Measurements from ENCODE around the gene ASIC2. TPM values are rescaled to one million over a fixed set of nuclear protein-coding genes. Genes with fewer than 3 reads are reported as not detected.
"Not testable (repeated sequence)": the region's sequence is repeated elsewhere in the genome, so short reads cannot be mapped to it uniquely, and the experiment has no call there.

Gene ASIC2
- polyA plus RNA-seq, 1 donor, result 0.32 TPM

GRCh38 chr17:32987868-32988267 is 305.2 kb downstream of the ASIC2 start:
- not testable (repeated sequence) for DNase-seq (ENCODE audit: low read depth)

- not testable (repeated sequence) for DNase-seq (ENCODE audit: low read depth)
Observed at GRCh38 chr17:32987453-32987805, 305.7 kb downstream of the ASIC2 start.

GRCh38 chr17:32985050-32985756 is 307.9 kb downstream of the ASIC2 start:
- no peak for DNase-seq (ENCODE audit: low read depth)

- DNase-seq (ENCODE audit: low read depth), result not testable (repeated sequence)
Observed at GRCh38 chr17:32981611-32982010, 311.5 kb downstream of the ASIC2 start.

- no peak for DNase-seq (ENCODE audit: low read depth)
Observed at GRCh38 chr17:32980230-32980629, 312.9 kb downstream of the ASIC2 start.

GRCh38 chr17:32976605-32977004 is 316.5 kb downstream of the ASIC2 start:
- no peak for DNase-seq (ENCODE audit: low read depth)

- no peak for DNase-seq (ENCODE audit: low read depth)
Observed at GRCh38 chr17:32976131-32976530, 317.0 kb downstream of the ASIC2 start.

GRCh38 chr17:32971171-32971570 is 321.9 kb downstream of the ASIC2 start:
- DNase-seq (ENCODE audit: low read depth), result no peak

GRCh38 chr17:32970281-32970680 is 322.8 kb downstream of the ASIC2 start:
- DNase-seq (ENCODE audit: low read depth), result no peak

GRCh38 chr17:32969231-32969630 is 323.9 kb downstream of the ASIC2 start:
- DNase-seq (ENCODE audit: low read depth), result not testable (repeated sequence)

- no peak for DNase-seq (ENCODE audit: low read depth)
Observed at GRCh38 chr17:32964541-32964940, 328.6 kb downstream of the ASIC2 start.
